GF-D8 (cell line): Measurements from ENCODE around the gene SSC5D.
"Not testable (repeated sequence)": the region's sequence is repeated elsewhere in the genome, so short reads cannot be mapped to it uniquely, and the experiment has no call there.

ENCODE experiments used
- DNase-seq: peaks from one replicate; lab custom pipeline; 2025; lab: John Stamatoyannopoulos, UW

Gene SSC5D

DNA sequence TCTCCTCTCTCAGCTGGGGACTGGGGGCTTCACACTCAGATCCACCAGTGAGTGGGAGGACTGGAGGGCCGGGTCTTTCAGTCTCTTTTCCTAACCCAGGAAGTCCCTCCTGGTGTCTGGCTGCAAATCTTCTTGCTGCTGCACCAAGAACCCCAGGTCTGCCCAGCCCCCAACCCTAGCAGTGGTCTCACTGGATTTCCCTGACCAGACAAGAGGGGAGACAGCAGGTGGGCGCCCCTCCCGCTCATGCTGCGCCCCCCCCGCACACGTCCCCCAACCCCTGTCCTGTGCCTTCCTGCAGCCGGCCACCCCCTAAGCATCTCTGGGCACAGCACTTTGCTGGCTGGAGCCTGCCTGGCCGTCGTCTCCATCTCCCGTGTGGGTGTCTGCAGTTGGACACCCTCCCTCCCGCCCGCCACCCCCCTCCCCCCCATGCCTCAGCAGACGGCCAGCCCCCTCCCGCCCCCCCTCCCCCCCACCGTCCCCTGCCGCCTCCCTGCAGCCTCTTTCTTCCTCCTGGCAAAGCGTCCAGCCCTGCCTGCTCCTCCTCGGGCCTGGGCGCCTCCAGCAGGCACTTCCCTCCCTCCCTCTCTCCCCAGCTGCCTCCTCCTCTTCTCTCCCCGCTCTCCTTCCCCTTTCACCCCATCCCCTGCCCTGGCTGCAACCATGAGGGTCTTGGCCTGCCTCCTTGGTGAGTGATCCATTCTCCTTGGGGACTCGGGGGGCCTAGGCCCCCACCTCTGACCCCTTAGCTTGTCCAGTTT lies at the start of gene SSC5D:
Gene SSC5D (plus strand): TSS at position 513 of the 764 bp plus-strand sequence. CDS start 154 bp downstream, at position 667.
- no peak for DNase-seq

DNA sequence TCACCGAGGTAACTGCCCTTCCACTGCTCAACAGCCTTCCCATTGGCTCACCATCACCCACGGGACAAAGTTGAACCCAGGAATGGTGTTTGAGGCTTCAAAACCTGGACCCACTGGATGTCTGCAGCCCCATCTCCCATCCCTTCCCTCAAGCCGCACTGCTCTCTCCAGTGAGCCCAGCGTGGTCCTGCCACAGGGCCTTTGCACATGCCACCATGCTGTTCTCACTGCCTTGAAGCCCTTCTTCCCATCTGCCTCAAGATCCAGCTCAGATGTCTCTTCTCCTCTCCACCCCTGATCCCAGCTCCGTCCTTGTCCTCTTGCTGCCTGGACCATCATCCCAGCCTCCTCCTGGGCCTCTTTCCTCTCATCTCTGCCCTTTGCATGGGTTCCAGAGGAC lies 49.2 kb upstream of the SSC5D start:
- DNase-seq, result no peak

GRCh38 chr19:55440411-55441105 lies 47.7 kb upstream of the SSC5D start:
- DNase-seq, result no peak

- no peak for DNase-seq
Measured at GRCh38 chr19:55441319-55441691, 46.9 kb upstream of the SSC5D start.

GRCh38 chr19:55441692-55442321 lies 46.4 kb upstream of the SSC5D start:
- no peak for DNase-seq

- no peak for DNase-seq
Measured at GRCh38 chr19:55442372-55442961, 45.8 kb upstream of the SSC5D start.

- no peak for DNase-seq
Measured at GRCh38 chr19:55443045-55443823, 45.0 kb upstream of the SSC5D start, which contains the start of gene SHISA7. Gene SHISA7, minus strand, starts transcription at chr19:55443300. Its CDS starts 437 bp downstream, at chr19:55442863.

GRCh38 chr19:55443824-55444480 lies 44.3 kb upstream of the SSC5D start:
- DNase-seq, result no peak

DNA sequence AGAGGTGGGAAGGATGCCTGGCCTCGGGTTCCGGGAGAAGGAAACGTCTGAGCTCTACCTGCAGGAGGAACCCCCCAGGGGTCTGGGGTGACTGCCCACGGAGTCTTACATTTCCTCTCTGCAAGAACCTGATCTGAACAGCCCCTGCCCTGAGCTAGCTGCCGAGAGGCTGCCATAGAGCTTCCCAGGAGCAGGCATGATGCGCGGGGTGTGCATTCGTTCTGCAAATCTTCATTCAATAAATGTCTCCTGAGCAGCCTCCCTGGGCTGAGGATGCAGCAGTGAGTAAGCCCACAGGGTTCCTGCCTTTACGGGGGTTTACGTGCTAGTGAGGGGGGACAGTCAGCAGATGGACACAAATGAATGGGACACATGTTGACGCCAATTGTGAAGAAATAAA lies 43.6 kb upstream of the SSC5D start:
- DNase-seq, result no peak

- DNase-seq, result no peak
Measured at GRCh38 chr19:55446060-55446459, 42.2 kb upstream of the SSC5D start.

- DNase-seq, result no peak
Measured at GRCh38 chr19:55447421-55448174, 40.6 kb upstream of the SSC5D start.

GRCh38 chr19:55448175-55448490 lies 40.1 kb upstream of the SSC5D start:
- DNase-seq, result not testable (repeated sequence)

GRCh38 chr19:55449469-55449868 lies 38.8 kb upstream of the SSC5D start:
- DNase-seq, result no peak

DNA sequence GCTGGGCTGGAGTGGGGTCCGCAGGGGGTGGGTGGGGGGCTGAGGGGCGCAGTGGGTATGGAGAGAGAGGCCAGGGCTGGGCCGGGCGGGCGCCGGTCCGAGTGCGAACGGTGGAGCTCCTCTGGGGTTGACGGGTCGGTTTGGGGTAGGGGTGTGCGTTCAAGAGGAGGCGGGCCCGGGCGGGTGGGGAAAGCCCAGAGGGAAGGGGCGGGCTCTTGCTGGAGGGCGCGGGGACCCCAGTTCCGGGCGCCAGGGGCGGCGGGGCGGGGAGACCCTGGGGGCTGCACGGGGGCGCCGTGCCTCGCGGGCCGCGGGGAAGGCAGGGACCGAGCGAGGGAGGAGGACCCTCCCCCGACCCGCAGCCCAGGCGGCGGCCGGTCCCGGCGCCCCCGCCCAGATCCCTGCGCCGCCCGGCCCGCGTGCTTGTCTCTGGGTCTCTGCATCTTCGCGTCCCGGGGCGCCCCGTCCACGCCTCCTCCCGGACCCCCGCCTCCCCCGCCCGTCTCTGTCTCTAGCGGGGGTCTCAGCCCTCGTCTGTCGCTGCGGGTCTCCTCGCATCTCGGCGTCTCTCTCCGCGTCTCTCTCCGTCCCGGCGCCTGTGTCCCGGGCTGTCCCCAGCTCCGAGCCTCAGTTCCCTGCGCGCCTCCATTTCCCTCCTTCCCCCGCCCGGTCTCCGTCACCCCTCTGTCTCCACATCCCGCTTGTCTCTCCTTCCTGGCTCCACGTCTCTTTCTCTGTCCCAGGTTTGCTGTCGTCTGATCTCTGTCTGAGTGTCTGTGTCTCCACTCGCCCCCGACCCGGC lies 36.9 kb upstream of the SSC5D start:
- no peak for DNase-seq

DNA sequence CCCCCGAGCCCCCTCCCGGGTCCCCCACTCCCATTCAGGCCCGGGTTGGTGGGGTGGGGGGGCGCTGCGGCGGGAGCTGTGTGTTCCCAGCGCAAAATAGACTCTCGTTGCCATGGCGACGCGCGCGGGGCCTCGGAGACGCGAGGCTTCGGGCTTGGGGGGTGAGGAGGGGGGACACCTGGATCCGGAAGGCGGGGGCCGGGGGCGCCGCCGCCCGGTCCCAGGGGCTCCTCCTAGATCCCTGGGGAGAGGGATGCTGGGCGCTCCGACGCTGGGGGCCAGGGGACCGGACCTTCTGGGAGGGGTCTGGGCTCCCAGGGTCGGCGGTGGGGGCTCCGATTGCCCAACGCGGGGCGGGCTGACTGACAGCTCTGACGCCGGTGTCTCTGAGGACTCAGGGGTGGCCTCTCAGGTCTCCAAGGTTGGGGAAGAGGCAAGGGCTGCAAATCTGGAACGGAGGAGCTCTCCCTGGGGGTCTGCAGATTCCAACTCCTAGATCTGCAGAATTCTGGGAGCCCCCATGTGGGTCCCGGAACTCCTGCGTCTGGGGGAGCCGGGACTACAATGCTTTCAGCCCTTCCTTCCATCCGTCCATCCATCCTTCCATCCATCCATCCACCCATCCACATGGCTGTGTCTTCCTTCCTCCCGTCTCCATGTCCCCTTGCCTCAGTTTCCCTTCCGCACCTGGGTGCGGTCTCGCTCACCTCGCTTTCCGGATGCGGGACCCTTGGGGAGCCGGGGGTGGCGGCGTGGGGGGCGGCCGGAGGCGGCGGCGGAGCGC lies 36.1 kb upstream of the SSC5D start:
- DNase-seq, result no peak

DNA sequence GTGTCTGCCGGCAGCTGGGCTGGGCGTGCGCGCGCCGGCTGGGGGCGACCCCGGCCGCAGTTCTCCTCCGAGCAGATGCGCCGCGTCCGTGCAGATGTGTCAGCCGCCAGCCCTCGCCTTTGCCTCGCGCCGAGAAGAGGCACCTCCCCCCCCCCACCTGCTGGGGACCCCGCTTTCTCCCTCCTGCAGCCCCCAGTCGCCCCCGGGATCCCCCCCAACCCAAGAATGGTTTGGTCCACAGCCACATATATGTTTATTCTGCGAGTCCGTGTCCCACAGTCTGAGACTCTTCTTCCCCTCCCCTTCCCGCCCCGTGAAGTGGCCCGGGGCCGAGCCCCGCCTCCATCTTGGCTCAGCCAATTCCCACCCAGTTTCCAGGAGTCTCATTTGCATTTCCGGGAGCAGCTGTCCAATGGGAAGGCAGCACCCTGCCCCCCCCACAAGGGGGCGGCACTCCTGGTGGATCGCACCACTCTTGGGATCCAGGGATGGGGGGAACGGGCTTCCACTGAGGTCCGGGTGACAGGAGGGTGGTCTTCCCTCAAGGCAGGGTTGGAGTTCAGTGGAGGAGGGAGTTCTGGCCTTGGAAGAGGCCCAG lies 35.4 kb upstream of the SSC5D start:
- DNase-seq, result no peak

DNA sequence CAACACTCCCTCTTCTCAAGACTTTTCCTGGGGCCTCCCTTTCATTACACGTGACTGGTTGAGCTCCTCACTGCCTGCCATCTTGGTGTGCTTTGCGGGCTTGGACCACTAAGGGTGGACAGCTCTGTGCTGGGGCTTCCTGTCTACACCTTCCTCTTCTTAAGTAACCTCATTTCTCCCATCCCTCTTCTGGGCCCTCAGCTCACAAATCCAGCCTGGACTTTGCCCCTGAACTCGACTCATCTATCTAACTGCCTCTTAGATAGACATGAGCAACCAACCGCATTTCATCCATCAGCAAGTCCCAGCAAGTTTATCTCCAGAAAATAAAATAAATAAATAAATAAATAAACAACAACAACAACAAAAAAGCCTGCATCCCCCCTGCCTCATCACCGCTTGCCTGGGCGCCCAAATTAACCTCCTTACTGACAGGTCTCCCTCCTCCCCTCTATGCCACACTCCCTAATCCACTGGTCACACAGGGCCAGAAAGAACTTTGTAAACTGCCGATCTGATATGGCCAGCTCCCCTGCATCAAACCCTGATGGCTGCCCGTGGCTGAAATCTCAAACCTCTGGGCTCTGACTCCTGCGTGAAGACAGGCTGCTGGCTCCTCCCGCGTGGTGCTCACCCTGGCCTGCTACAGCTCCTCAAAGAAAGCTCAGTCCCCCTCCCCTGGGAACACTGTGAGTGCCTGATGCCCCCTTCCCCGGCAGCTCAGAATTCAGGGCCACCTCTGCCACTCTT lies 34.5 kb upstream of the SSC5D start:
- no peak for DNase-seq

GRCh38 chr19:55454787-55455243 lies 33.4 kb upstream of the SSC5D start:
- DNase-seq, result no peak
